Ascending aorta (tissue), 2 donors: Measurements from ENCODE around the gene GAK. TPM values are rescaled to one million over a fixed set of nuclear protein-coding genes. Genes with fewer than 3 reads are reported as not detected.

Experiments used
- DNase-seq, 2 donors: peaks; one replicate each; pipeline ENCODE4 v3.0.0-alpha.2; 2019; ENCODE audit warnings: low spot score in 2 of 2
- H3K27ac ChIP-seq, 2 donors: fragments of 200-600 bp; sonication (generic); one replicate each; pipeline ENCODE4 v1.5.1; 2016 to 2017; ENCODE audit warnings: mild to moderate bottlenecking in 1 of 2
- H3K27me3 ChIP-seq: fragments of 200-600 bp; sonication (generic); one replicate; pipeline ENCODE4 v1.5.1; 2017
- H3K36me3 ChIP-seq, 2 donors: fragments of 200-600 bp; sonication (generic); one replicate each; pipeline ENCODE4 v1.5.1; 2016
- H3K4me1 ChIP-seq, 2 donors: fragments of 200-600 bp; sonication (generic); one replicate each; pipeline ENCODE4 v1.5.1; 2016 to 2017; ENCODE audit warnings: mild to moderate bottlenecking in 1 of 2
- H3K4me3 ChIP-seq, 2 donors: fragments of 200-600 bp; sonication (generic); one replicate each; pipeline ENCODE4 v1.5.1; 2016 to 2017; ENCODE audit warnings: mild to moderate bottlenecking in 1 of 2
- H3K9me3 ChIP-seq, 2 donors: fragments of 200-600 bp; sonication (generic); one replicate each; pipeline ENCODE4 v1.5.1; 2016
- CTCF ChIP-seq, 3 experiments: fragments of 200-600 bp in 2 of 3; fragments of 450-650 bp in 1 of 3; sonication (generic) in 2 of 3; IDR thresholded peaks; one replicate each; pipeline ENCODE4 v1.5.1; 2016 to 2019; ENCODE audit warnings: antibody characterized with exemption in 3 of 3, mild to moderate bottlenecking in 1 of 3, moderate library complexity in 1 of 3
- intact Hi-C: fragments of 100-400 bp; cut with DNase I; formaldehyde crosslinking; loops from one replicate; pipeline ENCODE4 v1.15.1; 2023
- total RNA-seq: library from RNA; depleted of rRNA; stranded (reverse); fragments of >200 nt; gene quantifications from one replicate; pipeline ENCODE4 v1.1.0, GENCODE V29; 2016

GAK gene
- total RNA-seq, 1 donor from 2014 or later = 87.3 TPM

DNA sequence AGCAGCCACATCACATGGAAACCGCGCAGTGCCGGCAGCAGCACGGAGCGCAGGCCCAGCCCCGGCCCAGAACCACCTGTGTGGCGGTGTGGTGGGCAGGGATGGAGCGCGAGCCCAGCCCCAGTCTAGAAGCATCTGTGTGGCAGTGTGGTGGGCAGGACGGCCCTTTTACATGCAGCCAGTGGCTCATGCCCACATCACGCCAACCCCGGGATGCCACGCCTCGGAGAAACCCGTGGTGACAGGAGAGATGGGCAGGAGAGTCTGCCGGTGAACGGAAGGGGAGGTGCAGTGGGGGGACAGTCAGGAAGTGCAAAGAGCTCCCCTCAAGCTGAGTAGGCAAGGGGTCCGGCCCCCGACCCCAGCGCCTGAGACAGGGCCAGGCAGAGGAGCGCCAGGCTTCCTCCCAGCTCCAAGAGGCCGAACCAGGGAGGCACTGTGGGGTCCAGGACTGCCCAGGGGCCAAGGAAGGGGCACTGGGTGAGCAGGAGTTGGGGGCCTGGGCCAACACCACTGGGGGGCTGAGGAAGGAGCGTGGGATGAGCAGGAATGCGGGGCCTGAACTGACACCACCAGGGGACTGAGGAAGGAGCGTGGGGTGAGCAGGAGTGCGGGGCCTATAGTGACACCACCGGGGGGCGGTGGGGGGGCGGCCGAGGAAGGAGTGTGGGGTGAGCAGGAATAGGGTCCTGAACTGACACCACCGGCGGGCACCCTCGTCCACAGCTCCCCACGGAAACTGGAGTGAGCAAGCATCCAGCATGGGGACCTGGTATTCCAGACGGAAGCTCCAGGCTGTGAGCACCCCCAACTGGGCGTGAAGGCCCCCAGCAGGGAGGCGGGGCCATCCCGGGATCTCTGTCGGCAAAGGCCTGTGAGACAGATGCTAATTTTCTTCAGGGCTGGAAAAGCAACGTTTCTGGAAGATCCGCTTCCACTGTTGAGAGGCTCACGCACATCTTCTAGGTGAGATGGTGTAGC lies 28.8 kb downstream of the GAK start:
- Histone ChIP-seq H3K4me3 (no peak overlapping the region), H3K9me3 (no peaks in the 10 kb centered on the region), H3K27ac (no peak overlapping the region), H3K36me3 (peaks cover 14 to 52% of the 10 kb centered on the region in 2 donors), H3K27me3 (no peaks in the 10 kb centered on the region), H3K4me1 (no peaks in the 10 kb centered on the region)
- DNase-seq = no peak
- TF ChIP-seq CTCF (IDR thresholded peaks at IDR 0.05) = no peak
- intact Hi-C loops = no loop called here

GRCh38 chr4:901192-901910 lies 30.8 kb downstream of the GAK start:
- H3K27me3 ChIP-seq = no peaks in the 10 kb centered on the region
- no peak overlapping the region for H3K27ac ChIP-seq
- TF ChIP-seq CTCF (IDR thresholded peaks at IDR 0.05) = no peak
- H3K36me3 ChIP-seq = peaks cover 31 to 68% of the 10 kb centered on the region in 2 donors
- no peaks in the 10 kb centered on the region for H3K4me1 ChIP-seq
- intact Hi-C loops = no loop called here
- DNase-seq = no peak
- H3K9me3 ChIP-seq = no peaks in the 10 kb centered on the region
- no peak overlapping the region for H3K4me3 ChIP-seq

GRCh38 chr4:900721-901120 lies 31.4 kb downstream of the GAK start:
- no peak overlapping the region for H3K27ac ChIP-seq
- TF ChIP-seq CTCF (IDR thresholded peaks at IDR 0.05) = no peak
- H3K4me1 ChIP-seq = no peaks in the 10 kb centered on the region
- H3K27me3 ChIP-seq = no peaks in the 10 kb centered on the region
- intact Hi-C loops = no loop called here
- no peak overlapping the region for H3K4me3 ChIP-seq
- H3K9me3 ChIP-seq = no peaks in the 10 kb centered on the region
- peaks cover 37 to 67% of the 10 kb centered on the region in 2 donors for H3K36me3 ChIP-seq
- DNase-seq = no peak

GRCh38 chr4:900073-900472 lies 32.0 kb downstream of the GAK start:
- Histone ChIP-seq H3K27me3 (no peaks in the 10 kb centered on the region), H3K9me3 (no peaks in the 10 kb centered on the region), H3K4me3 (no peak overlapping the region), H3K36me3 (peaks cover 40 to 70% of the 10 kb centered on the region in 2 donors), H3K4me1 (no peaks in the 10 kb centered on the region), H3K27ac (no peak overlapping the region)
- no peak for DNase-seq
- intact Hi-C loops = no loop called here
- TF ChIP-seq CTCF (IDR thresholded peaks at IDR 0.05) = no peak

DNA sequence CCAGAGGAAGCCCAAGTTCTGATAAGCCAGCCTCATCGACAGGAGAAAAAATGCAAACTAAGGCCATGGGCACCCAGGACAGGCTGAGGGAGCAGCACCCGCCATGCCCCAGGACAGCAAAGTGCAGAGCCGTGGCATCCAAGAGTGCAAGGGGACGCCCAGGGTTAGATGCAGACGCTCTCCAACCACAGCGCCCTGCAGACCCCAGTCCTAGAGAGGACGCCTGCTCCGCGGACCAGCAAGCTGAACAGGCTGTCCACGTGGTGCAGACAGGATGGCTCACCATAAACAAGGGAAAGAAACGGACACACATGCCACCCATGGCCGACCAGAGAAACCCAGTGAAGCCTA lies 32.6 kb downstream of the GAK start:
- Histone ChIP-seq H3K27me3 (no peaks in the 10 kb centered on the region), H3K27ac (no peak overlapping the region), H3K4me3 (no peak overlapping the region), H3K4me1 (no peaks in the 10 kb centered on the region), H3K36me3 (peaks cover 38 to 73% of the 10 kb centered on the region in 2 donors), H3K9me3 (no peaks in the 10 kb centered on the region)
- no peak for DNase-seq
- intact Hi-C loops = no loop called here
- TF ChIP-seq CTCF (IDR thresholded peaks at IDR 0.05) = no peak
